EL (cell line): ENCODE data around the gene KLF18.
"Not testable (repeated sequence)": the region's sequence is repeated elsewhere in the genome, so short reads cannot be mapped to it uniquely, and the experiment has no call there.

Experiments used
- DNase-seq: peaks from one replicate; pipeline ENCODE4 v3.0.0-alpha.2; 2016

Gene KLF18

DNA sequence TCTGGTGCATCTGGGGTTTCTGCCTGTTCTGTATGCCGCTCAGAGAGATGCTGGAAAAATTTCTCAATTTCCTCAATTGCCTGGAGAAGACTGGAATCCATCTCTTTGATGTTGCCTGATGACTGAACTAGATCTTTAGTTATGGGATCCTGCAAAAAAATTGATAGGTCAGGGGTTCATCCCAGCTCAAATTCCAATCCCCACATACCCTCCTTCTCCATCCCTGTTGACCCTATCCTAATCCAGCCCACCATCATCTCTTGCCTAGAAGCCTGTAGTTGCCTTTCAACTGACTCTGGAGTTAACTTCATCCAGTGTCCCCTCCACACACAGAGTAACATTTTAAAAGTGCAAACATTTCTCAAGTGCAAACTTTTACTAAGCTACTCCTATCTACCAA is at the start of gene KLF18:
TSS of gene KLF18 (minus strand) at position 101 of the 400 bp plus-strand sequence. CDS start at position 101, 0 bp downstream.
- DNase-seq: no peak

GRCh38 chr1:44174630-44175029 is 33.2 kb upstream of the KLF18 start:
- no peak for DNase-seq

DNA sequence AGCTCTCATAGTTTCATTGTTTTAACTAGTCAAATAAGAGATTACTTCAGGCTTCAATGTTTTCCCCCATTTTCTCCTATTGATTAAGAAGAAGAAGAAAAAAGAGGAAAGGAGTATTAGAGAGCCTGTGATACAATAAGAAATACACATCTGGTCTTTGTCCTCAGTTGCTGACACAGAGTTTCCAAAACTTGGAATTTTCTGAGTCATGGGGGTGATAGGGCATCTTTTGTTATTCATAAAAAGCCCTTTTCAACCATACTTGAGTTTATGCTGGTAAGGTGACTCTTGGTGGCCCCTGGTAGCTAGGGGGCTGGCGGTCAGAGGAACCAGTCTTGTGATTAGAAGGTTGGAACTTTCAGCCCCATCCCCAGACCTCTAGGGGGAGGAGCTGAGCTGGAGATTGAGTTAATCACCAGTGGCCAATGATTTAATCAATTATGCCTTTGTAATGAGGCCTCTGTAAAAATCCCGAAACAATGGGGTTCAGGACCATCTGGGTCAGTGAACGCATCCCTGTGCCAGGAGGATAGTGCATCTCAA is 28.9 kb upstream of the KLF18 start:
- peak; percentile 49 for DNase-seq

- no peak for DNase-seq
Measured at GRCh38 chr1:44168520-44169098, 27.2 kb upstream of the KLF18 start.

GRCh38 chr1:44161546-44161945 is 20.1 kb upstream of the KLF18 start:
- no peak for DNase-seq

DNA sequence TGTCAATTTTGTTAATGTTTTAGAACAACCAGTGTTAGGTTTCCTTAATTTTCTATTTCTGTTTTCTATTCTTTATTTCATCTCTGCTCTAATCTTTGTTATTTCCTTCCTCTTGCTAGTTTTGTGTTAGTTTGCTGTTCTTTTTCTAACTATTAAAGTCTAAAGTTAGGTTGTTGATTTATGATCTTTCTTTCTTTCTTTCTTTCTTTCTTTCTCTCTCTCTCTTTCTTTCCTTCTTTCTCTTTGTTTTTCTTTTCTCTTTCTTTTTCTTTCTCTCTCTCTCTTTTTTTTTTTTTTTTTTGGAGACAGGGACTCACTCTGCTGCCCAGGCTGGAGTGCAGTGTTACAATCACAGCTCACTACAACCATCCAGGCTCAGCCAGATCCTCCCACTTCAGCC is 17.4 kb upstream of the KLF18 start:
- DNase-seq: no peak

- DNase-seq: no peak
Measured at GRCh38 chr1:44157903-44158302, 16.5 kb upstream of the KLF18 start.

DNA sequence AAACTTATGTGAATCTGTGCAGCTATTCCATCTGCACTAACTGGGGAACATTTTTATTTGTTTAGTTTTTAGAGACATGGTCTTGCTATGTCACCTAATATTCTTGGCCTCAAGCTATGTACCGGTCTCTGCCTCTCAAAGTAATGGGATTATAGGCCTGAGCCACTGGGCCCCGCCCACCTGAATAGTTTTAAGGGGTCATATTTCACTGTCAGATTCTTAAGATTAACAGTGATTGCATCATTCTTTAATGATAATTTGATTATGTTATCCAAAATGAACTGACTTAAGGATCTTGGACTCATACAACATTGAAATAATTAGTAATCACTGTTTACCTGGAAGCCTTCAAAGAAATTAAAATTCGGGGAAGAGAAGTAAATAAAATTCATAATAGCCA is 12.6 kb upstream of the KLF18 start:
- peak; percentile 41 for DNase-seq

GRCh38 chr1:44152692-44153091 is 11.3 kb upstream of the KLF18 start:
- no peak for DNase-seq

GRCh38 chr1:44151808-44152207 is 10.4 kb upstream of the KLF18 start:
- DNase-seq: no peak

- DNase-seq: no peak
Measured at GRCh38 chr1:44151332-44151731, 9.9 kb upstream of the KLF18 start.

GRCh38 chr1:44147582-44147981 is 6.2 kb upstream of the KLF18 start:
- no peak for DNase-seq

DNA sequence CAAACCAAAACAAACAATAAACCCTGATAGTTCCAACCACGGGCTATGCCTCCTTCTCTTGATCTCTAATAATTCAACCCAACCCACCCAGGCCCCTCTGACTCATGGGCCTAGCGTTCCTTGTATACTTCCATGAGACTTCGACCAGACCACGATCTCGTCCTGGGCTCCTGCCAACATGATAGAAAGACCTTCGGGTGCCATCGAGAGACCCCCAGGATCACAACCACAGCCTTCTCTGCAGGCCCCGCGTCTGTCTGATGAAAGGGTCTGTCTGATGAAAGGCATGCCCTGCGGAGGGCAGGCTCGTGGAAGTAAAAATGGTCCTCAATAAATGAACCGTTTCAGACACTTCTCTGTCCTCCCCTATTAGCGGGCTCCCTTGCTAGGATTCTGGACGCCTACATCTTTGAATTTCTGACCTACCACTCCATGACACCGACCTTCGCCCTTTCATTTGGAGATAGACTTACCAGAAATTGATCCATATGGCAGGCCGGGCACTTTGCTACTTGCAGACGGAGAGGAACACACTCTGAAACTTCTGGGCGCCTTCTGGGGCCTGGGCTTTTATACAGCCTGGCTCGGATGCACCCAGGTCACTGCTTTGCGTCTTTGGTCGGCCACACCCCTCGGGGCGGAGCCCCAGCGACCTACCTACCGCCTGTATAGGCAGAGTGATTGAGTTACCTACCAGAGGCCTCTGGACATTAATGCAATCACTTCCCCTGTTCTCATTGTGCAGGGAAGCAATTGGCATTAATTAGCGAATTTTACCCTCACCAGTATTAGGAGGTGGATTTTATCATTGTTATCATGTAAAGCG is 5.3 kb upstream of the KLF18 start:
- DNase-seq: no peak

DNA sequence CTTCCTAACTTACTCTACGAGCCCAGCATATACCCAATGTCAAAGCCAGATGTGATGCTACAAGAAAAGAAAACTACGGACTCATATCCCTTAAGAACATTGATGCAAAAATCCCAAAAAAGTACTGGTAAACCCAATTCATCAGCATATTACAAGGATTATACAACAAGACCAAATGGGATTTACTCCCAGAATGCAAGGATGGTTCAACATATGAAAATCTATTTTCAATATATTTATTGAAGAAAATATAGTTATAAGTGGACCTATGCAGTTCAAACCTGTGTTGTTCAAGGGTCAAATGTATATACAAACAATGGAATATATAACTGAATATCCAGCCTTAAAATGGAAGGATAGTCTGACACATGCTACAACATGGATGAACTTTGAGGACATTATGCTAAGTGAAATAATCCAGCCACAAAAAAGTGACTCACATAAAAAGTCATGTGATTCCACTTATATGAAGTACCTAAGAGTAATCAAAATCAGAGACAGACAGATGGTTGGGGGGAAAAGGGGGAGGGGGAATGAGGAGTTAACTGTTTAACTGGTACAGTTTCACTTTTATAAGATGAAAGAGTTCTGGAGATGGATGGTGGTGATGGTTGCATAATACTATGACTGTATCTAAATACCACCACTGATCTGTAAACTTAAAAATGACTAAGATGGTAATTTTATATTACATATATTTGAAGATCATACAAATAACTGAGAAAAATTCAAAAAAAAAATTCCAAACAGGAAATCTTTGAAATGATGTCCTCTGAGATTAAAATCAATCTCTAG is 3.7 kb upstream of the KLF18 start:
- DNase-seq: no peak

- DNase-seq: not testable (repeated sequence)
Measured at GRCh38 chr1:44139565-44139964, 1.9 kb downstream of the KLF18 start.

DNA sequence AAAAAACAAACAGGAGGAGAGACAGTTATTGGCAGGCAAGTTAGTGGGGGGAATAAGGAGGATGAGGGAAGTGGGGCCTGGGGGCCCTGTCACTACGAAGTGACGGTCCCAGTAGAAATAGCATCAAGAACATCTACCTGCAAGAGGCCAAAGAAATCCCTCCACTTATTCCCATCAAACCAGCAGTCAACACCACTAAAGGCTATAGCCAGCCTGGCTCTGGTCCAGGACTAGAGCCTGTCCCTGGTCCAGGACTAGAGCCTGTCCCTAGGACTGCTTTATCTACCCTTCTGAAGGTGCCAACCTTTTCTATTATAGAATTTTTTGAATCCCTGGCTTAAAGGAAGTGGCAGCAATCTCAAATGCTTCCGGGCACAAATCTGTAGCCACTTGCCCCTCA is 3.2 kb downstream of the KLF18 start:
- DNase-seq: no peak

DNA sequence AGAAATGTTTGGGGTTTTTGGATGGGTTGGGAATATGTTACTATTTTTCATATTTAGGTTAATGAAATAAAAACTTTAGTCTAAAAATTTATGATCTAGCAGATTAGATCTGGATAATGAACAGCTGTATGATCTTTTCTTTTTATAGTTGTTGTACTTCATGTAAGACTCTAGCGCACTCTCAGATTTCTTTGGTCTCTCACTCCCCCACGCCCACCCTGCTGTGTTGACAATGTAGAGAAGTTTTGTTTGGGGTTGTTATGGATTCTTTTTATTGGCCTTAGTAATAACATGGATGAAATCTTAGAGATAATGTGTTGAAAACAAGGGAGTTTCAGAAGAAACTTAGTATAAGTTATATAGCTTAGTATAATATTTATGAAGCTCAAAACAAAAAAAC is 5.5 kb downstream of the KLF18 start:
- no peak for DNase-seq

GRCh38 chr1:44134071-44134920 is 7.1 kb downstream of the KLF18 start:
- DNase-seq: no peak

DNA sequence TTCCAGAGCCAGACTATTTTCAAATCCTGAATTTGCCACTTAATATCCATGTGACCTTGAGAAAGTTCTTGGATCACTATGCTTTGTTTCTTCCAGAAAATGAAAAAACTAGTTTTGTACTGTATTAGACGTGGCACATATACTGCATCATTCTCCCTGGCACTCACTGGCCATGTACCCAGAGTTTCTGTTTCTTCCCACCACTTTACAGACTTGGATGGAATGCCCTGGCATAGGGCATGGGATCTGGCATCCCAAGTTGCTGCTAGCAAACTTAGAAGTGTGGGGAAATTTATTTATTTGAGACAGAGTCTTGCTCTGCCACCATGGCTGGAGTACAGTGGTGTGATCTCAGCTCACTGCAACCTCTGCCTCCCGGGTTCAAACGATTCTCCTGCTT is 10.0 kb downstream of the KLF18 start:
- no peak for DNase-seq

GRCh38 chr1:44129616-44130500 is 11.6 kb downstream of the KLF18 start:
- DNase-seq: no peak

DNA sequence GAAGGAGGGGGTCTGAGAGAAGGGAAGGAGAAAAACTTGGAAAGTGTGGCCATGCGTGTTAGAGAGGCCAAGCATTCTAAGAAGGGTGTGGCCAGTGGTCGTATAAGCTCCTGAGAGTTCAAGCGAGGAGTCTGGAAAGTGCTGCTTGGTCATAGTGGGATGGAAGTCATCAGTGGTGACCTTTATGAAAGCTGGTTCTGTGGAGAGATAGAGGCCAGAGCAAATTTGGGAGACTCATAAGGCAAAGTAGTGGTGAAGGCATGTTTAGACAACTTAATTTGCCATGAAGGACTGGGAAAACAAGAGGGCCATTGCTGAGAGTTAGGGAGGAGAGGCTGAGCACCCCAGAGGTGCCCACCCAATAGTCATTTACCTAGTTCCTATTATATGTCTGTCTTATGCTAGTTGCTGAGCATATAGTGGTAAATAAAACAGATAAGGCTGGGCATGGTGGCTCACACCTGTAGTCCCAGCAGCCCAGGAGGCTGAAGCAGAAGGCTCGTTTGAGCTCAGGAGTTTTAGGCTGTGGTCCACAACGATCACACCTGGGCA is 21.0 kb downstream of the KLF18 start:
- no peak for DNase-seq
